Measurements from ENCODE around the gene SLC30A2. TPM values are rescaled to one million over a fixed set of nuclear protein-coding genes. Genes with fewer than 3 reads are reported as not detected.

Gene SLC30A2
- polyA plus RNA-seq, 1 donor (not counting 4 experiments of a cell fraction or from before 2014, with no cell fraction given): not detected

DNA sequence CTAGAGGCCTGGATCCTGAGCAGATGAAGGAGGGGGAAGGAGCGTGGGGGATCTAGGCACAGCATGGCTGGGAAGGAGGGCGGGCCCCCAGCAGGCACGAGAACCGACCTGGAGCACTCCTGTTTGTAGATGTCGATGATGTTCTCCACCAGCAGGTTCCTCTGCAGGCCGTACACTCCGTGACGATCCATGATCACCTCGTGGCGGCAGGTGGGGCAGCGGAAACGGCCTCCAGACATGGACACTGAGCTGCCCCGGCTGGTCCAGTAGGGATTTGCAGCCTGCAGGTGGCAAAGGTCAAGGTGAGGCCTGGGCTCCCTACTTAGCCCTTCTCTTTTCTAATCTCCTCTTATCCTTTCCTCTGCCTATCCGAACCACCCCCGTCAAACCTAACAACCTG, 20.2 kb upstream of the SLC30A2 start:
- no peak overlapping the region for H3K9ac ChIP-seq (ENCODE audit: control insufficient read depth, extremely low read depth, insufficient read depth, low read length)
- FAIRE-seq (no peak), DNase-seq (ENCODE audit: low read depth, low spot score) (no peak)
- no peak overlapping the region for H3K4me3 ChIP-seq (ENCODE audit: control insufficient read depth in 2 of 3, extremely low read depth in 1 of 3, insufficient read depth in 2 of 3, low read depth in 1 of 3, low read length in 3 of 3)
- dilution Hi-C loops (cut with MboI; ENCODE audit: extremely low pct_ligation_motif_present, low sequenced_read_pairs): no loop called here
- H3K4me2 ChIP-seq (ENCODE audit: control insufficient read depth, extremely low read depth, insufficient read depth, low read depth, low read length): no peak overlapping the region
- H3K27ac ChIP-seq (ENCODE audit: control insufficient read depth, insufficient read depth, low read length): no peak overlapping the region
- no peaks in the 10 kb centered on the region for H3K36me3 ChIP-seq (ENCODE audit: control insufficient read depth in 2 of 2, extremely low read depth in 1 of 2, insufficient read depth in 2 of 2, low read length in 2 of 2)
- no peaks in the 10 kb centered on the region for H4K20me1 ChIP-seq (ENCODE audit: control insufficient read depth, extremely low read depth, insufficient read depth, low read length)
- no peaks in the 10 kb centered on the region for H3K9me1 ChIP-seq (ENCODE audit: control insufficient read depth, extremely low read depth, insufficient read depth, low read length)
- H3K27me3 ChIP-seq (ENCODE audit: control insufficient read depth, extremely low read depth, insufficient read depth, low read length): no peaks in the 10 kb centered on the region
- H2AFZ ChIP-seq (ENCODE audit: control insufficient read depth, low read length): no peak overlapping the region
- no peaks in the 10 kb centered on the region for H3K9me3 ChIP-seq (ENCODE audit: control insufficient read depth, low read depth, low read length)
- no peaks in the 10 kb centered on the region for H3K79me2 ChIP-seq (ENCODE audit: control insufficient read depth, insufficient read depth, low read length)
- H3K4me1 ChIP-seq (ENCODE audit: control insufficient read depth, extremely low read depth, insufficient read depth, low read length): no peaks in the 10 kb centered on the region
- TF ChIP-seq EZH2 (IDR thresholded peaks at IDR 0.05; ENCODE audit: low read length): no peak
- TF ChIP-seq, protein P1, sequence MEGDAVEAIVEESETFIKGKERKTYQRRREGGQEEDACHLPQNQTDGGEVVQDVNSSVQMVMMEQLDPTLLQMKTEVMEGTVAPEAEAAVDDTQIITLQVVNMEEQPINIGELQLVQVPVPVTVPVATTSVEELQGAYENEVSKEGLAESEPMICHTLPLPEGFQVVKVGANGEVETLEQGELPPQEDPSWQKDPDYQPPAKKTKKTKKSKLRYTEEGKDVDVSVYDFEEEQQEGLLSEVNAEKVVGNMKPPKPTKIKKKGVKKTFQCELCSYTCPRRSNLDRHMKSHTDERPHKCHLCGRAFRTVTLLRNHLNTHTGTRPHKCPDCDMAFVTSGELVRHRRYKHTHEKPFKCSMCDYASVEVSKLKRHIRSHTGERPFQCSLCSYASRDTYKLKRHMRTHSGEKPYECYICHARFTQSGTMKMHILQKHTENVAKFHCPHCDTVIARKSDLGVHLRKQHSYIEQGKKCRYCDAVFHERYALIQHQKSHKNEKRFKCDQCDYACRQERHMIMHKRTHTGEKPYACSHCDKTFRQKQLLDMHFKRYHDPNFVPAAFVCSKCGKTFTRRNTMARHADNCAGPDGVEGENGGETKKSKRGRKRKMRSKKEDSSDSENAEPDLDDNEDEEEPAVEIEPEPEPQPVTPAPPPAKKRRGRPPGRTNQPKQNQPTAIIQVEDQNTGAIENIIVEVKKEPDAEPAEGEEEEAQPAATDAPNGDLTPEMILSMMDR (optimal IDR thresholded peaks at IDR 0.05 in 1 of 3, IDR thresholded peaks at IDR 0.05 in 1 of 3, conservative IDR thresholded peaks at IDR 0.05 in 1 of 3; ENCODE audit: extremely low read depth in 1 of 3, insufficient read depth in 2 of 3, low read length in 3 of 3): no peak

DNA sequence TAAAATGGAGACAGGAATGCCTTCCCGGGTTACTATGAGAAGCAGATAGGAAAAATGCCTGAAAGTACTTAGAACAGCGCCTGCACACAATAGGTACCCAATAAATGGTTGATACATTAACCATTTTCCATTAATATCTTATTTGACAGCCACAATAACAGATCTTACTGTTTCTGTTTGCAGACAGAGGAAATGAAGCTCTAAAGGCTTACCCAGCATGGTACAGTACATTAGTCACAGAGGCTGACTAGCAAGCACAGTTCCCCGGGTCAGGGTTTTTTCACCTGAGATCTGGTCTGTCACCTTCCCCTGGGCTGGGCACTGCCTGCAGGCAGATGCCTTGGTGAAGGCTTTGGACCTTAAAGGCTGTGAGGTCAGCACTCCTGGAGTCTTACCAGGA, 18.6 kb upstream of the SLC30A2 start:
- Histone ChIP-seq H3K9ac (ENCODE audit: control insufficient read depth, extremely low read depth, insufficient read depth, low read length) (no peak overlapping the region), H3K4me2 (ENCODE audit: control insufficient read depth, extremely low read depth, insufficient read depth, low read depth, low read length) (no peak overlapping the region), H4K20me1 (ENCODE audit: control insufficient read depth, extremely low read depth, insufficient read depth, low read length) (no peaks in the 10 kb centered on the region), H3K79me2 (ENCODE audit: control insufficient read depth, insufficient read depth, low read length) (no peaks in the 10 kb centered on the region), H3K9me3 (ENCODE audit: control insufficient read depth, low read depth, low read length) (no peaks in the 10 kb centered on the region), H3K4me3 (ENCODE audit: control insufficient read depth in 2 of 3, extremely low read depth in 1 of 3, insufficient read depth in 2 of 3, low read depth in 1 of 3, low read length in 3 of 3) (no peak overlapping the region), H2AFZ (ENCODE audit: control insufficient read depth, low read length) (no peak overlapping the region), H3K27ac (ENCODE audit: control insufficient read depth, insufficient read depth, low read length) (no peak overlapping the region), H3K27me3 (ENCODE audit: control insufficient read depth, extremely low read depth, insufficient read depth, low read length) (peaks cover 4% of the 10 kb centered on the region), H3K36me3 (ENCODE audit: control insufficient read depth in 2 of 2, extremely low read depth in 1 of 2, insufficient read depth in 2 of 2, low read length in 2 of 2) (no peaks in the 10 kb centered on the region), H3K9me1 (ENCODE audit: control insufficient read depth, extremely low read depth, insufficient read depth, low read length) (no peaks in the 10 kb centered on the region), H3K4me1 (ENCODE audit: control insufficient read depth, extremely low read depth, insufficient read depth, low read length) (no peaks in the 10 kb centered on the region)
- dilution Hi-C loops (cut with MboI; ENCODE audit: extremely low pct_ligation_motif_present, low sequenced_read_pairs): no loop called here
- no peak for TF ChIP-seq EZH2 (IDR thresholded peaks at IDR 0.05; ENCODE audit: low read length)
- TF ChIP-seq, protein P1 (optimal IDR thresholded peaks at IDR 0.05 in 1 of 3, IDR thresholded peaks at IDR 0.05 in 1 of 3, conservative IDR thresholded peaks at IDR 0.05 in 1 of 3; ENCODE audit: extremely low read depth in 1 of 3, insufficient read depth in 2 of 3, low read length in 3 of 3): no peak
- DNase-seq (ENCODE audit: low read depth, low spot score): no peak
- peak; percentile 9 for FAIRE-seq

Data from keratinocyte (primary cell).